Right ventricle myocardium inferior (tissue), 1 donor: ENCODE data around the gene CAD. TPM values are rescaled to one million over a fixed set of nuclear protein-coding genes. Genes with fewer than 3 reads are reported as not detected.

Source experiments
- ATAC-seq: fragments of 200-7000 bp; cut with Tn5 transposase; one replicate; pipeline ENCODE4 v1.9.1; 2020; ENCODE audit warnings: mild to moderate bottlenecking, moderate library complexity
- DNase-seq: peaks from one replicate; pipeline ENCODE4 v3.0.0; 2021; ENCODE audit errors: missing footprints
- intact Hi-C: fragments of 100-400 bp; cut with DNase I; formaldehyde crosslinking; loops from one replicate; pipeline ENCODE4 v1.11.0; 2022
- total RNA-seq: library from RNA; stranded (reverse); fragmentation: NEBNext Ultra II Directional; extraction: Animal tissue kit (Norgen Biotek cat#: 25700); gene quantifications from one replicate; pipeline ENCODE4 v1.2.1, GENCODE V29; 2021
- donor health status: DM: no; HTN: yes; CAD: no; lungs with severe emphysema.

Gene CAD
- total RNA-seq, 1 donor from 2014 or later: 9.4 TPM

DNA sequence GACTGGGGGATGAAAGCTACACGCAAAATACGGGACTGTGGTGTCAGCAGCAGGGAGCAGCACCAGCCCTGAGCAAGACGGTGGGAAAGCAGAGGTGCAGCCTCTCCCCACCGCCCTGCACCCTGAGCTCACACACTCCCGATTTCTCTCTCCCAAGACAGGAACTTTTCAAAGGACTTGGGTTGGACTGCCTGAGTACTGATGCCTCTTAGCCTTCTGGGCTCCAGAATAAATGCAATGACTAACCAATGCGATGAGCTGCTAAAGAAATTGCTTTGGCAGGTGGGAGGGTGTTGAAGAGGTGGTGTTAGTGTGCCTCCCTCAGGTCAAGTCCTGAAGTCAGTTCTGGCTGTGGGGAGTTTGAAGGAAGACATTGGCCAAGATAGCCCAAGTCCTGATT lies 74.7 kb downstream of the CAD start:
- intact Hi-C loops: no loop called here
- ATAC-seq (no peak), DNase-seq (no peak)

Other genes with a start within 250 kb of the CAD start
- gene MAPRE3, start 246.7 kb upstream of the CAD start, total RNA-seq: 58.9 TPM
- 32.7 TPM for gene TMEM214, start 184.4 kb upstream of the CAD start, total RNA-seq
- gene AGBL5, start 165.7 kb upstream of the CAD start, total RNA-seq: 9.9 TPM
- 411 TPM for gene OST4, start 145.7 kb upstream of the CAD start, total RNA-seq
- gene EMILIN1, start 138.8 kb upstream of the CAD start, total RNA-seq: 25.8 TPM
- gene KHK, start 130.6 kb upstream of the CAD start, total RNA-seq: 4.5 TPM
- 0.84 TPM for gene CGREF1, start 98.2 kb upstream of the CAD start, total RNA-seq
- gene ABHD1, start 93.6 kb upstream of the CAD start, total RNA-seq: 2.4 TPM
- 54.5 TPM for gene PREB, start 82.7 kb upstream of the CAD start, total RNA-seq
- gene PRR30, start 78.0 kb upstream of the CAD start, total RNA-seq: not detected
- gene TCF23, start 68.4 kb upstream of the CAD start, total RNA-seq: 0.16 TPM
- 115 TPM for gene ATRAID, start 5.3 kb upstream of the CAD start, total RNA-seq
- gene SLC5A6, start 5.1 kb upstream of the CAD start, total RNA-seq: 12.3 TPM
- gene SLC30A3, start 45.7 kb downstream of the CAD start, total RNA-seq: 10.1 TPM
- gene DNAJC5G, start 58.1 kb downstream of the CAD start, total RNA-seq: 1.9 TPM
- 282 TPM for gene TRIM54, start 65.1 kb downstream of the CAD start, total RNA-seq
- 0.84 TPM for gene UCN, start 91.1 kb downstream of the CAD start, total RNA-seq
- 48.0 TPM for gene MPV17, start 105.7 kb downstream of the CAD start, total RNA-seq
- 17.3 TPM for gene GTF3C2, start 139.4 kb downstream of the CAD start, total RNA-seq
- gene EIF2B4, start 153.0 kb downstream of the CAD start, total RNA-seq: 40.3 TPM
- gene SNX17, start 153.2 kb downstream of the CAD start, total RNA-seq: 57.6 TPM
- 6.8 TPM for gene ZNF513, start 163.4 kb downstream of the CAD start, total RNA-seq
- 35.6 TPM for gene PPM1G, start 192.2 kb downstream of the CAD start, total RNA-seq
- 58.4 TPM for gene NRBP1, start 211.3 kb downstream of the CAD start, total RNA-seq
- 0.60 TPM for gene KRTCAP3, start 225.0 kb downstream of the CAD start, total RNA-seq